GM12878 (cell line): ENCODE results near the gene CDCP1. TPM values are rescaled to one million over a fixed set of nuclear protein-coding genes. Genes with fewer than 3 reads are reported as not detected.

ENCODE experiments used
- ATAC-seq: fragments of 200-7000 bp; cut with Tn5 transposase; 3 replicates; pipeline ENCODE4 v1.9.1; 2020; ENCODE audit warnings: mild to moderate bottlenecking, moderate library complexity
- BruUV-seq: library from RNA; stranded (reverse); fragments of 400-500 nt; replicated peaks from 2 replicates; lab custom pipeline; 2021; lab: Mats Ljungman, UMichigan
- CTCF ChIA-PET: fragments of 300-600 bp; sonication (Branson Sonifier 250); formaldehyde crosslinking; extraction: SDS; loops from one replicate; lab custom pipeline; 2021; ENCODE audit warnings: inconsistent platforms; lab: Yijun Ruan, JAX
- POLR2A ChIA-PET: fragments of 350-600 bp; formaldehyde crosslinking; extraction: SDS; loops from one replicate; lab custom pipeline; 2021; ENCODE audit warnings: inconsistent platforms; lab: Charles Lee
- RAD21 ChIA-PET: fragments of 300-600 bp; sonication (Branson Sonifier 250); formaldehyde crosslinking; loops from one replicate; lab custom pipeline; 2023; ENCODE audit warnings: antibody characterized with exemption; ENCODE audit not compliant: unreplicated experiment; lab: Charles Lee
- SMC1A ChIA-PET: fragments of 300-600 bp; sonication (Branson Sonifier 250); formaldehyde crosslinking; loops from one replicate; lab custom pipeline; 2023; ENCODE audit not compliant: unreplicated experiment, uncharacterized antibody; lab: Charles Lee
- DNase-seq: peaks from one replicate; pipeline ENCODE4 v3.0.0-alpha.2; 2011; ENCODE audit warnings: low read depth, low spot score
- FAIRE-seq: peaks from 3 replicates; lab custom pipeline; 2011; peaks lifted over from hg19 to GRCh38; lab: Jason Lieb, UNC
- H2AFZ ChIP-seq: 2 replicates; pipeline ENCODE4 v1.6.0; 2011; ENCODE audit warnings: low read depth, low read length, control low read depth; ENCODE audit not compliant: control insufficient read depth
- H3K27ac ChIP-seq: 2 replicates; pipeline ENCODE4 v1.5.1; 2011; ENCODE audit warnings: control low read depth; ENCODE audit not compliant: control insufficient read depth, insufficient read depth
- H3K27me3 ChIP-seq, 2 experiments: replicated peaks in 1 of 2; 2 replicates each; pipeline versions ENCODE4 v1.6.0 to v1.6.1; 2011; ENCODE audit warnings: low read length in 1 of 2; ENCODE audit not compliant: control insufficient read depth in 2 of 2, insufficient read depth in 2 of 2
- H3K36me3 ChIP-seq, 2 experiments: 2 replicates each; pipeline ENCODE4 v1.5.1; 2011; ENCODE audit warnings: low read length in 1 of 2; ENCODE audit not compliant: control insufficient read depth in 2 of 2, insufficient read depth in 2 of 2
- H3K4me1 ChIP-seq: 2 replicates; pipeline ENCODE4 v1.6.1; 2011; ENCODE audit warnings: mild to moderate bottlenecking, low read length, moderate library complexity, mixed read lengths; ENCODE audit not compliant: control insufficient read depth, insufficient read depth
- H3K4me2 ChIP-seq: 2 replicates; pipeline ENCODE4 v1.6.0; 2011; ENCODE audit warnings: control low read depth; ENCODE audit not compliant: control insufficient read depth, insufficient read depth
- H3K4me3 ChIP-seq: fragments of 200-600 bp; sonication (generic); 2 replicates; pipeline ENCODE4 v1.5.1; 2016
- H3K79me2 ChIP-seq: 2 replicates; pipeline ENCODE4 v1.6.0; 2011; ENCODE audit warnings: low read length; ENCODE audit not compliant: control insufficient read depth, insufficient read depth
- H3K9ac ChIP-seq: 2 replicates; pipeline ENCODE4 v1.8.0; 2011; ENCODE audit warnings: low read length, control low read depth, mixed read lengths; ENCODE audit not compliant: control insufficient read depth, insufficient read depth
- H3K9me3 ChIP-seq: replicated peaks from 3 replicates; pipeline ENCODE4 v1.5.1; 2011; ENCODE audit warnings: mild to moderate bottlenecking, low read length; ENCODE audit not compliant: control insufficient read depth, insufficient read depth
- H4K20me1 ChIP-seq: 2 replicates; pipeline ENCODE4 v1.6.0; 2011; ENCODE audit not compliant: control insufficient read depth, insufficient read depth
- CBFB ChIP-seq: IDR thresholded peaks from 2 replicates; pipeline ENCODE4 v1.6.1; 2016; ENCODE audit warnings: antibody characterized with exemption, low read depth
- GABPA ChIP-seq: IDR thresholded peaks from 2 replicates; pipeline ENCODE4 v1.6.1; 2014; ENCODE audit warnings: antibody characterized with exemption, low read depth, mild to moderate bottlenecking, inconsistent platforms
- IKZF2 ChIP-seq, 2 experiments: fragments of 450-650 bp; IDR thresholded peaks; 2 replicates each; pipeline ENCODE4 v1.6.1; 2017; ENCODE audit warnings: mild to moderate bottlenecking in 2 of 2, moderate library complexity in 2 of 2
- JUNB ChIP-seq: IDR thresholded peaks from 2 replicates; pipeline ENCODE4 v1.6.1; 2016; ENCODE audit warnings: antibody characterized with exemption, mild to moderate bottlenecking
- POLR2AphosphoS2 ChIP-seq: IDR thresholded peaks from 2 replicates; pipeline ENCODE4 v1.6.1; 2011; ENCODE audit warnings: low read depth, mild to moderate bottlenecking, low read length, improper control_type of control experiment, moderate library complexity
- RAD21 ChIP-seq: IDR thresholded peaks from 2 replicates; pipeline ENCODE4 v1.6.1; 2011; ENCODE audit warnings: mild to moderate bottlenecking, low read depth, low read length, moderate library complexity; ENCODE audit not compliant: insufficient read depth
- RELB ChIP-seq: fragments of 450-650 bp; IDR thresholded peaks from 2 replicates; pipeline ENCODE4 v1.6.1; 2017; ENCODE audit warnings: low read depth, mild to moderate bottlenecking, moderate library complexity
- SREBF1 ChIP-seq: IDR thresholded peaks from 2 replicates; pipeline ENCODE4 v1.6.1; 2012; ENCODE audit warnings: mild to moderate bottlenecking, low read length
- SRF ChIP-seq, 2 experiments: IDR thresholded peaks; 2 replicates each; pipeline ENCODE4 v1.6.1; 2011; ENCODE audit warnings: low read depth in 2 of 2, low read length in 2 of 2, mild to moderate bottlenecking in 1 of 2, moderate library complexity in 1 of 2
- TBL1XR1 ChIP-seq: IDR thresholded peaks from 2 replicates; pipeline ENCODE4 v1.6.1; 2012; ENCODE audit warnings: low read depth, low read length, improper control_type of control experiment
- WGBS: methylation state at CpG from one replicate; pipeline ENCODE4 v1.1.6; 2016; ENCODE audit warnings: low lambda C conversion rate; ENCODE audit not compliant: insufficient replicate concordance, insufficient coverage; ENCODE audit errors: missing lambda C conversion rate; 5-methylcytosine and 5-hydroxymethylcytosine counted together
- in situ Hi-C: fragments of 300-500 bp; cut with MboI; formaldehyde crosslinking; loops from 9 replicates; pipeline ENCODE4 v1.14.3; 2018; ENCODE audit warnings: mixed read lengths
- intact Hi-C: fragments of 100-400 bp; cut with micrococcal nuclease; formaldehyde crosslinking; loops from one replicate; pipeline ENCODE4 v1.14.2; 2022; ENCODE audit not compliant: unreplicated experiment
- polyA plus RNA-seq, 11 experiments: library from polyadenylated mRNA; depleted of rRNA in 4 of 11; unstranded in 6 of 11; stranded (reverse) in 5 of 11; fragments of >200 nt; fragmentation: Nextera tagmentation in 4 of 11; fragmentation: Illumina TruSeq in 1 of 11; extraction: Ambion mirVana in 4 of 11; extraction: Trizol in 1 of 11; gene quantifications; 1 replicate in 1 of 11; 2 replicates in 10 of 11; pipeline versions ENCODE4 v1.2.1 to v1.2.3, GENCODE V29; 2011 to 2016; ENCODE audit warnings: inconsistent platforms in 2 of 11, missing spikeins in 2 of 11, low read depth in 1 of 11
- total RNA-seq, 4 experiments: library from RNA; depleted of rRNA in 3 of 4; stranded (reverse); fragments of >200 nt in 3 of 4; fragmentation: Illumina TruSeq in 1 of 4; extraction: Trizol in 1 of 4; gene quantifications; 2 replicates each; pipeline versions ENCODE4 v1.2.1 to v1.2.3, GENCODE V29; 2013 to 2021

The CDCP1 gene
- total and polyA plus RNA-seq, 10 of the 15 experiments (the other 5 are each of a cell fraction or from before 2014, with no cell fraction given), result 0.35 to 2.2 (median 0.86) TPM

GRCh38 chr3:45087155-45087554 is 59.0 kb downstream of the CDCP1 start:
- WGBS, result 30% methylated on average over 7 of the region's 7 CpGs
- no TSS peak for BruUV-seq
- ChIA-PET RAD21 (interaction anchor here (1.3 kb wide), 1 partner anchor 61 kb away, joined by 3 read pairs; no protein-coding TSS in a partner anchor), SMC1A (interaction anchor here (0.7 to 1.4 kb wide), 5 partner anchors 15 to 45 kb away, joined by 3 to 4 read pairs (median 4); no protein-coding TSS in a partner anchor), POLR2A (no interaction called here), CTCF (interaction anchor here (0.6 to 1.2 kb wide), 4 partner anchors 32 to 123 kb away, joined by 3 read pairs; no protein-coding TSS in a partner anchor)
- no peak for TF ChIP-seq CBFB
- H3K4me3 ChIP-seq, result no peak overlapping the region
- no peaks in the 10 kb centered on the region for H3K36me3 ChIP-seq
- DNase-seq (no peak), ATAC-seq (no peak), FAIRE-seq (no peak)
- no peaks in the 10 kb centered on the region for H3K4me1 ChIP-seq
- H3K79me2 ChIP-seq, result no peaks in the 10 kb centered on the region
- H3K9me3 ChIP-seq, result no peaks in the 10 kb centered on the region; the same call in 2 of the 3 replicates
- H3K4me2 ChIP-seq, result no peak overlapping the region
- peaks cover 0 to 4% of the 10 kb centered on the region in 2 experiments; a peak in 2 of 4 replicates for H3K27me3 ChIP-seq
- intact Hi-C loops, result no loop called here
- H2AFZ ChIP-seq, result no peak overlapping the region
- in situ Hi-C loops, result no loop called here
- H4K20me1 ChIP-seq, result no peaks in the 10 kb centered on the region
- no peak overlapping the region for H3K27ac ChIP-seq
- H3K9ac ChIP-seq, result no peak overlapping the region

- Histone ChIP-seq H3K27ac (no peak overlapping the region), H3K27me3 (peaks cover 0 to 4% of the 10 kb centered on the region in 2 experiments; a peak in 1 of 4 replicates), H3K9ac (no peak overlapping the region), H3K79me2 (no peaks in the 10 kb centered on the region), H2AFZ (no peak overlapping the region), H3K9me3 (no peaks in the 10 kb centered on the region), H3K4me1 (no peaks in the 10 kb centered on the region), H3K4me2 (no peak overlapping the region), H3K4me3 (no peak overlapping the region), H3K36me3 (no peaks in the 10 kb centered on the region), H4K20me1 (no peaks in the 10 kb centered on the region)
- in situ Hi-C loops, result no loop called here
- no TSS peak for BruUV-seq
- CTCF ChIA-PET, result no interaction called here
- intact Hi-C loops, result no loop called here
- RAD21 ChIA-PET, result no interaction called here
- DNase-seq (no peak), ATAC-seq (no peak), FAIRE-seq (no peak)
- POLR2A ChIA-PET, result no interaction called here
- WGBS, result 37% methylated on average over 13 of the region's 13 CpGs
- SMC1A ChIA-PET, result interaction anchor here (0.7 kb wide), 1 partner anchor 61 kb away, joined by 3 read pairs; the partner anchor contains the start of gene CDCP1
- TF ChIP-seq GABPA (no peak), SRF (IDR thresholded peaks at IDR 0.05; ENCODE audit: low read depth in 2 of 2, low read length in 2 of 2) (no peak), POLR2AphosphoS2 (no peak), IKZF2 (IDR thresholded peaks at IDR 0.05) (no peak), RAD21 (no peak), JUNB (no peak), TBL1XR1 (no peak), RELB (no peak), SREBF1 (no peak)
Observed at GRCh38 chr3:45084820-45085816, 61.1 kb downstream of the CDCP1 start.
